LNCAP (cell line): ENCODE measurements around the gene RMRP.

ENCODE experiments used
- CTCF ChIP-seq: fragments of 450-650 bp; IDR thresholded peaks from 2 replicates; pipeline ENCODE4 v1.5.1; 2017; ENCODE audit warnings: mild to moderate bottlenecking

Gene RMRP

GRCh38 chr9:35669331-35670145 is 11.7 kb upstream of the RMRP start:
- TF ChIP-seq CTCF = no peak

GRCh38 chr9:35667939-35668338 is 10.1 kb upstream of the RMRP start:
- TF ChIP-seq CTCF = no peak

- TF ChIP-seq CTCF = no peak
These were observed 8.7 kb upstream of the RMRP start for GRCh38 chr9:35666549-35666948.

- no peak for TF ChIP-seq CTCF
These were observed 8.2 kb upstream of the RMRP start for GRCh38 chr9:35666045-35666444.

GRCh38 chr9:35665471-35665818 is 7.6 kb upstream of the RMRP start:
- TF ChIP-seq CTCF = no peak

GRCh38 chr9:35664531-35665470 is 7.0 kb upstream of the RMRP start, which contains the start of gene ARHGEF39:
TSS of gene ARHGEF39 (minus strand) at chr9:35665195. CDS start at chr9:35665169, 26 bp downstream.
- TF ChIP-seq CTCF = peak; percentile 54

GRCh38 chr9:35662437-35662836 is 4.6 kb upstream of the RMRP start:
- TF ChIP-seq CTCF = no peak
